HG03103 (cell line): ENCODE data around the gene MOB2.
"Not testable (repeated sequence)": the region's sequence is repeated elsewhere in the genome, so short reads cannot be mapped to it uniquely, and the experiment has no call there.

Source experiments
- ATAC-seq: cut with Tn5 transposase; IDR thresholded peaks from one replicate; pipeline ENCODE4 v1.9.1; 2021; ENCODE audit warnings: low read depth; ENCODE audit not compliant: unreplicated experiment

The MOB2 gene

DNA sequence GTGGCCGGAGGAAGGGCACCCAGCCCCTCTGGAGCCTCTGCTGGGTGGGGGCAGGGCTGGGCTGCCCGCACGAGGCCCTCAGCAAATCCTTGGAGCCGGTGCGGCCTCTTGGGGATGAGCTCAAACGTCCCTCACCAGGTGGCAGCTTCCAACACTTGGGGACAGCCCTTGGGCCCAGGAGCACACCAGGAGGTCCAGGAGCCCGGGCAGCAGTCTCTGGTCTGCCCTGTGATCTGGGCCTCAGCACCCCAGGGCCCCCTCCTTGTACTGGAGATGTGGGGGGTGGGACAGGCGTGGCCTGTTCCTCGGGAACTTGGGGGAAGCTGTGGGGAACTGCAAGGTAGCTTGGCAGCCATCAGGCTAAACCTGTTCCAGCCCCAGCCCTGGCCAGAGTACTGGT is 40.0 kb downstream of the MOB2 start:
- no peak for ATAC-seq

DNA sequence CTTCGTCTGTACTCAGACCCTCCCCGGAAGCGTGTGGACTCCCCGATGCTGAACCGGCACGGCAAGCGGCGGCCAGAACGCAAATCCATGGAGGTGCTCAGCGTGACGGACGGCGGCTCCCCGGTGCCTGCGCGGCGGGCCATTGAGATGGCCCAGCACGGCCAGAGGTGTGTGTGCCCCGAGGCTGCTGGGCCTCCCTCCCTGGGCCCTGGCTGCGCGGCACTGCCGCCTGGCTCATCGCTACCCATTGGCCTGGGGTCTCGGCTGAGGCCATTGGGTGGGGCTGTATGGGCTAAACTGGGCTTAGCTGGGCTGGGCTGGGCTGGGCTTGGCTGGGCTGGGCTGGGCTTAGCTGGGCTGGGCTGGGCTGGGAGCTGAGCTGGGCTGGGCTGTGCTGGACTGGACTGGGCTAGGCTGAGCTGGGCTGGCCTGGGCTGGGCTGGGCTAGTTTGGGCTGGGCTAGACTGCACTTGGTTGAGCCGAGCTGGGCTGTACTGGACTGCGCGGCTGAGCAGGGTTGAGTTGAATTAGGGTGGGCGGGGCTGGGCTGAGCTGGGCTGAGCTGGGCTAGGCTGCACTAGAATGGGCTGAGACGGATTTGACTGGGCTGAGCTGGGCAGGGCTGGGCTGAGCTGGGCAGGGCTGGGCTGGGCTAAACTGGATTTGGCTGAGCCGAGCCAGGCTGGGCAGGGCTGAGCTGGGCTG is 40.7 kb downstream of the MOB2 start:
- ATAC-seq: no peak

DNA sequence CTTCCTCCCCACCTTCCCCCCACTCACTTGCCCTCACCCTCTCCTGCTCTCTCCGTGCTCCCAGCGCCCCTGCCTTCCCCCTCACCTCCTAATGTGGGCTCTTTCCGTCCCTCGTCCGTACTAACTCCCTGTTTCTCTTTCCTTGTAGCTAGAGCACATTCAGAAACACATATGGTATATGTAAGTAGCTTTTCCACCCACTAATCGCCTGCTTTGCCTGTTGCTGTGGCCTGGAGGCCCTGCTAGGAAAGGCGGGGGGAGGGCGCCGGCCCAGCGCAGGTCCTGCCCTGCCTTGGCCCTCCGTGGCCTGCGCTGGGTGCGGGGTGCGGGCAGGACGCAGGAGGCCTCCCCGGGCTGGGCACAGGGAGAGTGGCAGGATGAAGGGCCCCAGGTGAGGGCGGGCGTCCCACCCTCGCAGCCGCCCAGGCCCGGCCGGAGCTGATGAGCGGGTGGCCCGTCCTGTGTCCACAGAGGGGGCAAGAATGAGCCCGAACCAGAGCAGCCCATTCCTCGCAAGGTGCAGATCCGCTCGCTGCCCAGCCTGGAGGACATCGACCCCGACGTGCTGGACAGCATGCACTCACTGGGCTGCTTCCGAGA is 41.7 kb downstream of the MOB2 start:
- ATAC-seq: no peak

DNA sequence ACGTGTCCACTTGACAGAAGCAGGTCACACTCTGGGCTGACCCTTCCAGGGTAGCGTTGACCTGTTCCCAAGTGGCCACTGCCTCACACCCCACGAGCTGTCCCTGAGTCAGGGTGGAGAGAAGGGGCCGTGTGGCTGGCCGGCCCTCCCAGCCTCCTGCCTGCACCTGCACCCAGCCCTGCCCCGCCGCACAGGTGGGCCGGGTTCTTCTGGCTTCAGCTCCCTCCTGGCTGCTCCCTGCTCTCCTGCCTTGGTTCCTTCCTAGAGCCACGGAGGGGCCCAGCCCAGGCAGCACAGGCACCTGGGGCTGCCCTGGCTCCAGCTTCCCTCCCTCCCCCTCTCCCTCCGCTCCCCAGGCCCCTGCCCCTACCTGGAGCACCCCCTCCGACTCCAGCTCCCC is 42.3 kb downstream of the MOB2 start:
- ATAC-seq: no peak

DNA sequence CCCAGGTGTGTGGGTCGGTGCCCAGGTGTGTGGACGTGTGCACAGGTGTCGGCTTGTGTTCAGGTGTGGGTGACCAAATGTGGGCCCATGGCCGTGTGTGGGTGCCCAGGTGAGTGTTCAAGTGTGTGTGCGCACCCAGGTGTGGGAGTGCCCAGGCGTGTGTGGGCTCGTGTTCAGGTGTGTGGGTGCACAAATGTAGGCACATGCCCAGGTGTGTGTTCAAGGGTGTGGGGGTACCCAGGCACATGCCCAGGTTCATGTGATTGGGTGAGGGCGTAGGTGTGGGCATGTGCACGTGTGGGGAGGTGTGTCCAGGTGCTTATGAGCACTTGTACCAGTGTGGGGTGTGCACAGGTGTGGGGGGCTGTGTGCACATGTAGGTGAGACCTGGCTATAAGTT is 42.8 kb downstream of the MOB2 start:
- ATAC-seq: no peak

DNA sequence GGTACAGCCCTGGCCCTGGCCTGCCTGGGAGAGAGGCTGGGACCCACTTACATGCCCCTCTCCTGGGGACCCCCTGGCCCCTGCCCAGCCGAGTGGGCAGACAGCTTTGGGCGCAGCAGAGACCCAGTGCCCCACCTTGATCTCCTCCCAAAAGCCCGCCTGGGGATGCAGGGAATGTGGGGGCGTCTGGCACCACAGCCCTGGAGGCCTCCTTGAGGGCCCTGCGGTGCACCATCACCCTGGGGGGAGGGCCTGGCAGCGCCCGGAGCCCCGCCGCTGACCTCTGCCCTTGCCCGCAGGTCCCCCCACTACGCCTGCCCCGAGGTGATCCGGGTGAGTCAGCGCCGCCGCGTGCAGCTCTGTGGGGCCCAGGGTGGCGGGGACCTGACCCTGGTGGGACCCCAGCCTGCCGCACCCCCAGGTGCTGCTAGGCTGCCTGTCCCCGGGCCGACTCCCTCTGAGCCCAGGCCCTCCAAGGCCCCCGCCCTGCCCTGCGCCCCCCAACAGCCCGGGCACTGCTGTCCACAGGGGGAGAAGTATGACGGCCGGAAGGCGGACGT is 43.7 kb downstream of the MOB2 start:
- ATAC-seq: no peak

DNA sequence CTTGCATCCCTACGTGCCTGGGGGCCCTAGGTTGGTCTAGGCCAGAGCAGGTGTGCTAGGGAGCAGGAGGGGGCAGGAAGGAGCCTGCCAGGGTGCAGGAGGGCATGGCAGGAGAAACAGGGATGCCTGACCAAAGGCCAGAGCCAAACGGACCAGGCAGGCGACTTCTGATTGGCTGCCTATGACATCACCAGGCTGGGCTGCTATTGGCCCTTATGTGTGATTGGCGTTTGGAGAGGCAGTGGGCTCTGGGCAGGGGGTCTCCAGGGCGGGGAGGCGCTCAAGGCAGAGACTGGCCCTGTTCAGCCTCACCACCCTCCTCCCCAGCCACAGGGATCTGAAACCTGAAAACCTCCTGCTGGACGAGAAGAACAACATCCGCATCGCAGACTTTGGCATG is 44.4 kb downstream of the MOB2 start:
- no peak for ATAC-seq

DNA sequence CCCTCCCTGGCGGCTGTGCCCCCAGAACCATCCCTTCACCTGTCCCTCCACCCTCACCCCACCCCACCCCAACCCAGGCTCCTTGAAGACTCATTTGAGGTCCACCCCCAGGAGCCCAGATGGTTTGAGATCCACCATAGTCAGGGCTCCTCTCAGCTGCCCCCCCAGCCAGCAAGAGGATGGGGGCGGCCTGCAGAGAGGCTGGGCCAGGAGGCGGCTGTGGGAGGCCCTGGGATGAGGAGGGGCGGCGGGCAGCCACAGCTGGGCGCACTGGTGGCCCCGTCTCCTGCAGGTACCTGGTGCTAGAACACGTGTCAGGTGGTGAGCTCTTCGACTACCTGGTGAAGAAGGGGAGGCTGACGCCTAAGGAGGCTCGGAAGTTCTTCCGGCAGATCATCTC is 46.1 kb downstream of the MOB2 start:
- no peak for ATAC-seq

DNA sequence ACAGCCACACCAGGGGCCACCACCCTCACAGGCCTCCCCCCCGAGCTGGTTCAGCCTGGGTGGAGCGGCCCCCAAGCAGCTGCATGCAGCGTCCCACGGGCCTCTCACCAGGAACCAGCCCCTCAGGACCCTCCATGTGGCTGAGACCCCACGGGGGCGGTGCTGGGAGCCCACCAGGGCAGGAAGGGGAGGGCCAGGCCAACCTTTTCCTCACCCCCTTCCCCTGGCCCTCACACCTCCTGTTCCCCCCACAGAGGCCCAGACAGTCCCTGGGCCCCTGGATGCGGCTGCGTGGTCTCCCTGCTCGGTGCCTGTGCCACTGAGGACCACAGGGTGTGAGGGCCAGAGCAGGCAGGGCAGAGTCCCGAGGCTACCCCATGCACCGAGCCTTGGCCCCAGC is 46.5 kb downstream of the MOB2 start:
- no peak for ATAC-seq

DNA sequence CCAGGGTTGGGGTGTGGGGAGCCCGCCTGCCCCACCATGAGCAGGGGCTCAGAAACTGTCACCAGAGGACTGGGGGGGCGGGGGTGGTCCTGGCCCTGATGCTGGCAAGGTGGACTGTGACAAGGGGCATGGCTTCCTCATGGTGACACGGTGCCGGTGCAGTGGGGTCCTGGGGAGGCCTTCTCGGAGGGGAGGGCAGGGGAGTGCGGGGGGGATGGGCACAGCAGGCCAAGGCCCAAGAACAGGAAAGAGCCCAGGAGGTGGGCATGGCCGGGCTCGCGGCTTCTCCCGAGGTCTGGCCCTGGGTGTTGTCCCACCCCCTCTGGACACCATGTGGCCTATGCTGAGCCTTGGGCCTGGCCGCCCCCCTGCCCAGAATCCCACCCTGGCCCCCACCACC is 47.2 kb downstream of the MOB2 start:
- ATAC-seq: no peak

DNA sequence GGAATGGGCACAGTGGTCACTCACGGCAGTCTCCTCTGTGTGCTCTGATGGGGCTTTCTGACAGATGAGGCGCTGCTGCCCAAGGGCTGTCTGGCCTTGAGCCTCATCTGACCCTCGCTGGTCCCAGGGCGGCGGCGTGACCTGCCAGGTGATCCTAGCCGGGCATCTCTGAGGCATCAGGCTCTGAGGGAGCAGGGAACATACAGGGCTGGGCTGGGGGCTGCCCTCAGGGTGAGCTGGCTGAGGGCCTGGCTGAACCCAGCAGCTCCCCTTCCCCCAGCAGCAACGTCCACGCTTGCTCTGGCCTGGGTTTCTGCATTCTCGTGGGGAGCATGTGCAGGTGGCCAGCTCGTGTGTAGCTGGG is 47.6 kb downstream of the MOB2 start:
- no peak for ATAC-seq

DNA sequence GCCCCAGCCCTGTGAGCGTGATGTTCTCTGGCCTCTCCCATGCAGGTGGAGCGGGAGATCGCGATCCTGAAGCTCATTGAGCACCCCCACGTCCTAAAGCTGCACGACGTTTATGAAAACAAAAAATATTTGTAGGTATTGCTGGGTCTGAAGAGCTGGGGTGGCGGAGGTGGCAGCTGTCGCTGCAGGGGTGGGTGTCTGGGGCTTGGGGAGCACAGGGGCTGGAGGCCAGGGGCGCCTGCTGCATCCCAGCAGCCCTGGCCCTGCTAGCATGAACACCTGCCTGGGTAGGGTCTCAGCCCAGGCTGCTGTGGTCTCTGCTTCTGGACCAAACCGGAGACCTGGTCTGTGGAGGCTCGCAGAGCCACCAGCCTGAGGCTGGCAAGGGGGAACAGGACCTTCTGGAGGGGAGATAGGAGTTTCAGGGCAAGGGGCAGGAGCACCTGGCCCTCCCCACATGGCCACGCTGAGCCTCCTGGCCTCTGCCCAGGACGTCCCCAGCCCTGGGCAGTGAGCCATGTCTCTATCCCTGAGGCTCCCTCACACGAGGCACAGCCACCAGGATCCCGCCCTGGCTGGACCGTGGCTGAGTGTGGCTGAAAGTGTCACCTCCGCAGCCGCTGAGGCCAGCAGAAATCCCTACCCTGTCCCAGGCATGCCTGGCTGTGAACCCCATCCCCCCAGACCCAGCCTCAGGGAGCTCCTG is 48.2 kb downstream of the MOB2 start:
- ATAC-seq: no peak

DNA sequence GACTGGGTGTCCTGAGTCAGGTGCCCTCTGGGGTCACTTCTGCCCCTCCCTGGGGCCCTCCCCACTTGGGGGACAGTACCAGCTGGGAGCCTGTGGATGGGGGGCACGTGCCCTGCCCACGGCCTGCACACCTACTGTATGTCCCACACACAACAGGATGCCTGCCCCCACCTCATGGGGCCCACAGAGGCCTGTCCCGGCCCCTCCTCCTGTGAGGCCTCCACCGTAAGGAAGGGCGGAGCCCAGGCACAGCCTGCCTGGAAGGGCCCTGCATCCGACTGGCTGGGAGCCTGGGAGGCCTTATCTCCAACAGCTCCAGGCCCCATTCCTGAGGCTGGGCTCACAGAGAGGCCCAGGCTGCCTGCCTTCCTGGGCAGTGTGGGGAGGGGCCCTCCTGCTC is 49.1 kb downstream of the MOB2 start:
- ATAC-seq: no peak

DNA sequence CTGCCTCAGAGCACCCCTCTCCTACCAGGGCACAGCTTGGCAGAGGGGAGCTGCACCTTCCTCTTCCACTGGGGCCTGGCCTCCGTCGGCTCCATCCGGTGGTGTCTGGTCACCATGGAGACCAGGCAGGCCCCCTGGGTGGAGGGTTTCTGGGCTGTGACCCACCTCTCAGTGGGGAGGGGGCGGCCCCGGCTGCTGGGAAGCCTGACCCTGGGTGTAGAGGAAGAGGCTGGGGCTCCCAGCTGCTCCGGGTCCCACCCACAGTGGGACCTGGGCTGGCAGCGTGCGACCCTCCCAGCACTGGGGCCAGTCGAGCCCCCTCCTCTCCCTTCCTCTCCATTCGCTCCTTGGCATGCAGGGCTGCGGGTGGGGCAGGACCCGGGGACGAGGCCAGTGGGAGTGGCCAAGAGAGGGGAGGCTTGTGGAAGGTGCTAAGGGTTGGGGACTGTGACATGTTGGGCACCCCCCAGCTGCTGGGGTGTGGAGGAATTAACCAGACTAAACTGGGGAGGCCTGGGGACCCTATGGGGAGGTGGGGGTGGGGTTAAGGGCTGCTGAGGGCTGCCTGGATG is 50.0 kb downstream of the MOB2 start:
- ATAC-seq: no peak

DNA sequence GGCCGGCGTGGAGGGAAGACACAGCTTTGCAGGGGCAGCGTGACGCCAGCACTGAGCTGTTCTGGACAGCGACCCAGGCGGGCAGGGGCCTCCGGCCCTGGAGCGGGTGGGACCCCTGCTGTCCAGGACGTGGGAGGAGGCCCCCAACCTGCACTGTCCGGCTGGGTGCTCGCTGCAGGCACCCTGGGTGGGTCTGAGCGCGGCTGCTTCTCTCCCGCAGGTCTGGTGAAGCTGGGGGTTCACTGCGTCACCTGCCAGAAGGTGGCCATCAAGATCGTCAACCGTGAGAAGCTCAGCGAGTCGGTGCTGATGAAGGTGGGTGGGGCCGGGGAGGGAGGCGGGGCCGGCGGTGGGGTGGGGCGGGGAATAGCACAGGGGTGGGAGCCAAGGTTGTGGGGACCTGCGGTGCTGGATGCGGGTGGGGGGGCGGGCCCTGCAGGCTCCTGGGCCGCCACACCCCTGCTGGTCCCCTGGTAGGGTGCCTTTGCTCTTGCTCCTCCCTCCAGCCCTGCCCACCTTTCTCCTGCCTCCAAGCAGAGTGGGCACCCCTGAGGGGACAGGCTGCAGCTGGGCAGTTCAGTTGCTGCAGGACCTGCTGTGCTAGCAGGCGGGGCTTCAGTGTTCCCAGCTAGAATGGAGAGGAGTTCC is 50.6 kb downstream of the MOB2 start:
- no peak for ATAC-seq

DNA sequence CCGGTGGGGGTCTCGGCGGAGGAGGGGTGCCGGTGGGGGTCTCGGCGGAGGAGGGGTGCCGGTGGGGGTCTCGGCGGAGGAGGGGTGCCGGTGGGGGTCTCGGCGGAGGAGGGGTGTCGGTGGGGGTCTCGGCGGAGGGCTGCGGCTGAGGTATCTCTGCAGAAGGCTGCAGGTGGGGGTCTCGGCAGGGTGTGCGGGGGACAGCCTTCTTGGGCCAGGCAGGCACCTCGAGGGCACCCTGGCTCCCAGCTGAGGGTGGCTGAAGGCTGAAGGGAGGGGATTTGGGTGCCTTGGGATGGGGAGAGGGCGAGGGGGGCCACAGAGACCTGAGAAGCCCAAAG is 51.1 kb downstream of the MOB2 start:
- not testable (repeated sequence) for ATAC-seq

DNA sequence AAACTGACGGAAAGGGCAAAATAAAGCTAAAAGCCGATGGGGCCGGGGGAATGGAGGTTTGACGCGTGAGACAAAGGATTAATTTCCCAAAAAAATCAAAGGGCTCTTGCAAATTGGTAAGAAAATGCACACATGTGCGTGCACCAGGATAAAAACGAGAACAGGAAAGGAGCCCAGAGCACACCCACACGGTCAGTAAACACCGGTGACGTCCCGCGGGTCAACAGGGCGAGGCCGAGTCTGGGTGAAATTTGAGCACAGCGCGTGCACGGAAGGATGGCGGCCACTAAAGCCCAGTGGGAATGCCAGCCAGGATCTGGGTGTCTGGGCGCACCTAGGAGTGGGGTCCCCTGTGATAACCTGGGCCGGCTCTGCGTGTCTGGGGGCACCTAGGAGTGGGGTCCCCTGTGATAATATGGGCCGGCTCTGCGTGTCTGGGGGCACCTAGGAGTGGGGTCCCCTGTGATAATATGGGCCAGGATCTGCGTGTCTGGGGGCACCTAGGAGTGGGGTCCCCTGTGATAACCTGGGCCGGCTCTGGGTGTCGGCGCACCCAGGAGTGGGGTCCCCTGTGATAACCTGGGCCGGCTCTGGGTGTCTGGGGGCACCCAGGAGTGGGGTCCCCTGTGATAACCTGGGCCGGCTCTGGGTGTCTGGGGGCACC is 52.5 kb downstream of the MOB2 start:
- ATAC-seq: no peak

DNA sequence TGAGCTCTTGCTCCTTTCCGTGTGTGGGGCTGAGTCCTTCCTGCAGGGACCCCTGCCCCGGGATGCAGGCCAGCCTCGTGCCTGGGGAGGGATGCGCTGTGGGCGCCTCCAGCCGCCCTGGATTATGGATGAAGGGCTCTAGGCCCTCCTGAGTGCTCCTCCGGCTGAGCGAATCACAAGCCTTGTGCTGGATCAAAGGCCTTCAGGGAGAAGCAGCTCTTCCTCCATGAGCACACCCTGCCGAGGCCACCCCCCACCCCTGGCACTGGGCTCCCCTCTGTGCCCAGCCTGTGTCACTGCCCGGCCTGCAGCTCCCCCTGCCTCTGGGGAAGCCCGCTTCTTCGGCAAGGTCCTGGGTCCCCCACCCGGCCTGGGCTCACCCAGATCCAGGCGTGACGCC is 53.0 kb downstream of the MOB2 start:
- ATAC-seq: no peak

DNA sequence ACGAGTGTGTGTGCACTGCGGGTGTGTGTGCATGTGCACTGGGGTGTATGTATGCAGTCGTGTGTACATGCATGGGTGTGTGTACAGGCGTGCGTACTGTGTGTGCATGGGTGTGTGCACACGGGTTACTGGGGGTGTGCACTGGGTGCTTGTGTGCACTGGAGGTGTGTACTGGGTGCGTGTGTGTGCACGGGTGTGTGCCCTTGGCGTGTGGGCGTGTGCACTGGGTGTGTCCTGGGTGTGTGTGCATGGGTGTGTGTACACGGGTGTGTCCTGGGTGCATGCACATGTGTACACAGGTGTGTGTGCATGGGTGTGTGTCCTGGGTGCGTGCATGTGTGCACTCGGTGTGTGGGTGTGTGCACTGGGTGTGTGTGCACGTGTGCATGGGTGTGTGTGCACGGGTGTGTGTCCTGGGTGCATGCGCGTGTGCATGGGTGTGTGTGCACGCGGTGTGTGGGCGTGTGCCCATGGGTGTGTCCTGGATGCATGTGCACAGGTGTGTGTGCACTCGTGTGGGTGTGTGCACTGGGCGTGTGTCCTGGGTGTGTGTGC is 57.7 kb downstream of the MOB2 start:
- no peak for ATAC-seq

DNA sequence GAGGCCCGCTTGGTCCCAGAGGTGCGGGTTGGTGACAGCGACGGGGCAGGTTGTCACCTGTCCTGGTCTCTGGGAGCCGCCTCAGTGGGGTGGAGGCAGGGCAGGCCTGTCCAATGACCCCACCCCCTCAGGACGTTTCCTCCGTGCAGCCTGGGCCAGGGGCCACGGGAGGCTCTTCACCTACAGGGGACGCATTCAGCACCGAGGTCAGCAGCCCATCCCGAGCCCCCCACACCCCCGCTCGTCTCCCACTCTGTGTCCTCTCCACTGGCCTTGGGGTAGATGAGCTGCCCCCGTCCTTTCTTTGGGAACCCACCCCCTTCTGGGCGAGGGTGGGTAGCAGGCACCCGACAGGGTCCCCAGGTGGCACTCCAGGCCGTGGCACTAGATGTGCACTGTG is 61.1 kb downstream of the MOB2 start:
- ATAC-seq: no peak
